GM19099 (cell line): ENCODE measurements around the gene VANGL2.

Source experiments
- POLR2A ChIP-seq: IDR thresholded peaks from 3 replicates; pipeline ENCODE4 v1.6.1; 2011; ENCODE audit warnings: low read depth; ENCODE audit not compliant: insufficient read length; ENCODE audit errors: extremely low read depth

Gene VANGL2

DNA sequence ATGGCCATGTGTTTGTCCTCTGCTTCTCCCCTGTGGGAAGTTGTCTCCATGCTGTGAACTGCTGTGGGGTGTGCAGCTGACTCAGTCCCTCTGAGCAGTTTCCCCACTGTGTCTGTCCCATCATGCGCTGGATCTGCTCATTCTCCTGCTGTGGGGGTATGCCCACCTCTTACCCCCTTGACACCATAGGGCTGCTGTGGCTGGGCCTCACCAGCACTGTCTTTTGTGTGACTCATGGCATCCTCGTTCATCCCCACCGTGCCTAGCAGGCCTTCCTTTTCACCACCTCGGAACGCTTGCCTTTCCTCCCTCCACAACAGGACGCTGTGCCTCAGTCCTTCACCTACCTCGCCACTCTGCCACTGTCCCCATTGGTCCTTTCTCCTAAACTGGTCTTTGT, 27.3 kb downstream of the VANGL2 start:
- TF ChIP-seq POLR2A, result no peak

- no peak for TF ChIP-seq POLR2A
These were observed 27.7 kb downstream of the VANGL2 start for GRCh38 chr1:160428053-160428452.

DNA sequence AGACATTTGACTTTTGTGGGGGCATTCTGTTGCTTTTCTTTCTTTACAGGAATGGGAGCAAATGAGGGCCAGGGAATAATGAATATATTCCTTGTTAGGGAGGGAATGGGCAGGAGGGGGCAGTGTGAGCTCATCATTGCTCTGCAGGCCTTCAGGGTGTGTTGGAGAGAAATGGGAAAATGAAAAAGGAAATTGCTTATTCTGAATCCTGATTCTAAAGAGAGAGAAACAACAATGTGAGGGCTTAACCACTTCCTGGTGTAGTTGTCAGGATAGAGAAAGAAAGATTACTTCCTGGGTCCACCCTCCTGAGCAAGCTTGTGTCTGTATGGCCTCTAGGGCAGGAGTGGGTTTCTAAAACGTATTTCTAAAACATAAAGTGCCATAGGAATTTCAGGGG, 28.3 kb downstream of the VANGL2 start:
- no peak for TF ChIP-seq POLR2A

DNA sequence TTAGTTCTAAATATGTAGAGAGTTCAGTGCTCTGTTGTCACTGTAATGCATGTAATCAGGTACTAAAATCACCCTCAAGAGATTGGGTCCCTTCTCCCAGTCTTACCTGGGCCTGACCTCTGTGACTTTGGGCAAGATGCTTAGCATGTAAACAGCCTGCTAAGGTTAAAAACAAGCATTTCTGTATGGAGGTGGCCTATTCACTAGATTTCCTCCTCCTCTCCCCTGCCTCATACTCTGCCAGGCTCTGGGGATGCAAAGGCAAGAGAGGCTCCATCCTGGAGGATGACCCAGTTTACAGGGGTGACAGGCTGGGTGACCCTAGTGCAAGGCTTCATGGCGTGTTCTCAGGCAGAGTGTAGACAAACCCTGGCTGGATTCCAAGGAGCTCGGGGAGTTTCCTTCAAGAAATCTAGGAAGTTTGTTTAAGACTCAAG, 28.8 kb downstream of the VANGL2 start:
- TF ChIP-seq POLR2A, result no peak

DNA sequence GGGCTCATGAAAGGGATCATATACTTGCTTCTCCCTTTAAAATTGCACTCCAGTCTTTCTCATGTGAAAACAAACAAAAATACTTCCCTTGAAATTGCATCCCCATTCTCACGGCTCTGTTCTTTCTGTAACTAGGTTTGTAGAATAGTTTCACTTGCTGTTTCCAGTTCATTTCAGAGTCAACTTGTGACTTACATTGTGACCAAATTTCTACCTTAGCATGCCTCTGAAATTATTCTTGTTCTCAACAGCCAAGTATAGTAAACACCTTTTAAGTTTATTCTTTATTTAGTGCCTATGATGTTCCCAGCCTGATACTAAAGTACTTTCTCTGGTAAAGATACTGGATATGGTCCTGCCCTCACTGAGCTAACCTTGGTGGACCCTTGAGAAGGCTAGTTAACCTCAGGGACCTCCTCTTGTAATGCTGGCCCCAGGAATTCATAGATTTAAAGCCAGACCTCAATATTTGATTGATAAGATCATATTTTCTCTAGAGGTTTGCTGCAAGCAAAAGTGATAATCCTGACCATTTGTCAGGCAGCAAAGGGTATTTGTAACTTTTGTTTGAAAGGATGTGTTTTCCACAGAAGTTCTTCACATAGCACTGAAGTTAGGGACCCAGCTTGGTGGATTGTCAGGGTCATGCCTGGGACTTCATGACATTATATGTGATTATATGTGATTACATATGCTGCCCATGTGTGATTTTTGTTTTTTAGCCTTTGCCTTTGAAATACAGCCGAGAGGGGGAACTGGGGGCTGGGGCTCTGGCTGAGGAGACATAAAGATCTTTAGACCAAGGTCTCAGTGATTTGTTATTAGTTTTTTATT, 29.6 kb downstream of the VANGL2 start:
- peak; percentile 26 for TF ChIP-seq POLR2A

- TF ChIP-seq POLR2A, result no peak
These were observed 30.6 kb downstream of the VANGL2 start for GRCh38 chr1:160431006-160431405.

DNA sequence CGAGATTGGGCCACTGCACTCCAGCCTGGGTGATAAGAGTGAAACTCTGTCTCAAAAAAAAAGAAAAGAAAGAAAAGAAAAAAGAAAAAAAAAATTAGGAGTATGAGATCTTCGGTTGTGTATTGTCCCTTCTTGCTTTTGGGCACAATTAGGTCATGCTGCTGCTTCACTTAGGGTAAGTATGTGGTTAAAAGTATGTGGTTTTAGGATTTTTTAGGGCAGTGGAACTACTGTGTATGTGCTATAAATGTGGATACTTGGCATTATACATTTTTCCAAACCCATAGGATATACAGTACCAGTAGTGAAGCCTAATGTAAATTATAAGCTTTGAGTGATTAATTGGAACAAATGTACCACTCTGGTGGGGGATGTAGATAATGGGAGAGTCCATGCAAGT, 31.2 kb downstream of the VANGL2 start:
- TF ChIP-seq POLR2A, result no peak

- TF ChIP-seq POLR2A, result peak; percentile 33
These were observed 32.0 kb downstream of the VANGL2 start for GRCh38 chr1:160432371-160432786.

GRCh38 chr1:160436966-160437365, 36.6 kb downstream of the VANGL2 start:
- TF ChIP-seq POLR2A, result no peak

GRCh38 chr1:160437432-160438316, 37.3 kb downstream of the VANGL2 start:
- peak; percentile 22 for TF ChIP-seq POLR2A

GRCh38 chr1:160438317-160438918, 38.1 kb downstream of the VANGL2 start:
- no peak for TF ChIP-seq POLR2A

DNA sequence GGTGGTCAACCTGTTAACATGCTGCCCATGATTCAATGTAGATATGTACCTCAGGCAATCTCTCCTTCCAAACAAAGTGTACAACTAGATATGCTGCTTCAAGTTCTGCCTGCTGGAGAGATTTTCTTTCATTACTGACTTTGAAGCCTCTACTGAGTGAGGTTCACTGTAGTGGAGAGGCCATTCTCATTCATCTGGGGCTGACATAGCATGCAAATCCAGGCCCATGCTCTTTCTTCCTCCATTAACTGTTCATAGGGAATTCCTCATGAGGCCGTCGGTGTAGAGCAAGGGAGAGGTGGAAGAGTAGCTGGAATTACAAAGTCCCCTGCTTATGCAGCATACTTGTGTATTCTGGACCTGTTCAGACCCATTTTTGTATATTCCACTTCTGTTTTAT, 38.6 kb downstream of the VANGL2 start:
- no peak for TF ChIP-seq POLR2A

DNA sequence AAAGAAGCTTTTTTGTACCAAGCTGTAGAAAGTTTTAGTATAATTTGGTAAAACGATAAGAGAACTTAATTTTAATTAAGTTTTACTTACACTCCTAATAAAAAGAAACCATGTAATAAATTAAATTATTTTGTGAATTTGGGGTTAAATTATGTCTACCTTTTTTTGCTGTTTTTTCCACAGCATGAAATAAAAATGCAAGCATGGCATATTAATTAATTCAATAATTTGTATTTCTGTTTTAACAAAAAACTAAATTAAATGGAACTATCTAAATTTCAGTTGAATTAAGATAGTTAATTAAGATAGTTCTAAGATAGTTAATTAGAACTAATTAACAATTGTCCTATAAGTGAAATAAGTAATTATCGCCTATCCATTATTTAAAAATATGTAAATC, 39.4 kb downstream of the VANGL2 start:
- TF ChIP-seq POLR2A, result no peak

DNA sequence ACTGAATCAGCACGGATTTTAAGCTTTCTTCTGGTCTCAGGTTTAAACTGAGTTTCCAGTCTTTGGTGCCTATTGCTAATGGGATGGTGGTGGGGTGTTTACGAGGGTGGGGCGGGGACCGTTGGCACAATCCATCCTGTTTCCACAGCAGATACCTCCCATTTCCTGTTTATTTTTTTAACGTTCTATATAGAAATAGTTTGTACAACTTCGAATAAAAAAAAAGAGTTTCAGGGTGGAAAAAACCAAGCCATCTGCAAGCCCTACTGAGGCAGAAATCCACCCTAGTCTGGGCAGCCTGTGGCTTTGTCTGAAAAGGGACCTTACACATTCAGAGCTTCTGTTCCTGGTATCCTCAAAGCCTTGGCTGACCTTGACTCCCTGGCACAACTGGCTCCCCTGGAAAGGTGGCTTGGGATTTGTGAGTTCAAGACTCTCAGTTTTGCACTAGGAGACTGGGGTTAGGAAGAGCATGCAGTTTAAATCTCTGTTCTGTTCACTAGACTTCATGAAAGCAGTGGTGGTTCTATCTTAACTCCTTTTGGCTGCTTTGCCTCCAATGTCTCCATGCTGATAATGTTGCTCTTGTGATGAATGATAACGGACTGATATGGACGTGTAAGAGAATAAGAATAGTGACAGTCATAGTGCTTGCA, 46.7 kb downstream of the VANGL2 start:
- no peak for TF ChIP-seq POLR2A

DNA sequence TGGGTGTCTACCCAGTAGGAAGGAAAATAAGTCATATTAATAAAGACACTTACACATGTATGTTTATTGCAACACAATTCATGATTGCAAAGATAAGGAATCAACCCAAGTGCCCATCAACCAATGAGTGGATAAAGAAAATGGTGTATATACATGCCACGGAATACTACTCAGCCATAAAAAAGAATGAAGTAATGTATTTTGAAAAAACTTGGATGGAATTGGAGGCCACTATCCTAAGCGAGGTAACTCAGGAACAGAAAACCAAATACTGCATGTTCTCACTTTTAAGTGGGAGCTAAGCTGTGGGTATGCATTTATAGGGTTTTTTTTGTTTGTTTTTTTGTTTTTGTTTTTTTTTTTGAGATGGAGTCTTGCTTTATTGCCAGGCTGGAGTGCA, 49.1 kb downstream of the VANGL2 start:
- no peak for TF ChIP-seq POLR2A
